Measurements from ENCODE around the gene RHOC. TPM values are rescaled to one million over a fixed set of nuclear protein-coding genes. Genes with fewer than 3 reads are reported as not detected.

Gene RHOC
- polyA plus RNA-seq, 1 of the 3 experiments (the other 2 are of a cell fraction): 1,028 TPM

GRCh38 chr1:112710586-112710985, 3.7 kb upstream of the RHOC start:
- no peaks in the 10 kb centered on the region for H3K27me3 ChIP-seq (ENCODE audit: insufficient read depth)
- no peak overlapping the region for H3K27ac ChIP-seq (ENCODE audit: low read depth in 2 of 2, low read length in 1 of 2)
- ChIA-PET POLR2A (no interaction called here), CTCF (interaction anchor here (0.8 to 6.2 kb wide), 5 partner anchors 36 to 332 kb away, joined by 3 to 47 read pairs (median 5); partner anchors contain the start of gene MOV10)
- H3K36me3 ChIP-seq (replicated peaks in 1 of 2; ENCODE audit: control insufficient read depth in 1 of 2, insufficient read depth in 2 of 2, low read length in 1 of 2): no peaks in the 10 kb centered on the region
- peaks cover 0 to 19% of the 10 kb centered on the region in 2 experiments; a peak in 1 of 4 replicates for H3K4me1 ChIP-seq (ENCODE audit: control insufficient read depth in 1 of 2, insufficient read depth in 2 of 2, low read depth in 1 of 2, low read length in 1 of 2)
- no peak overlapping the region for H3K4me3 ChIP-seq (ENCODE audit: low read depth in 2 of 2, low read length in 1 of 2)
- H3K9me3 ChIP-seq: no peaks in the 10 kb centered on the region
- H3K4me2 ChIP-seq: no peak overlapping the region
- H3K9me2 ChIP-seq: no peaks in the 10 kb centered on the region
- no peak for DNase-seq
- WGBS (ENCODE audit: low lambda C conversion rate): 88% methylated on average over 1 of the region's 3 CpGs
- peaks cover 4% of the 10 kb centered on the region for H3F3A ChIP-seq (replicated peaks; ENCODE audit: insufficient read depth)
- TF ChIP-seq POLR2AphosphoS5 (IDR thresholded peaks at IDR 0.05; ENCODE audit: low read depth, low read length): no peak
- H3K9ac ChIP-seq: no peak overlapping the region
- no peaks in the 10 kb centered on the region for H4K20me1 ChIP-seq (ENCODE audit: insufficient read depth)
- H3K79me2 ChIP-seq (ENCODE audit: insufficient read depth): peaks cover 13% of the 10 kb centered on the region
- no peak overlapping the region for H2AFZ ChIP-seq (ENCODE audit: low read depth)

DNA sequence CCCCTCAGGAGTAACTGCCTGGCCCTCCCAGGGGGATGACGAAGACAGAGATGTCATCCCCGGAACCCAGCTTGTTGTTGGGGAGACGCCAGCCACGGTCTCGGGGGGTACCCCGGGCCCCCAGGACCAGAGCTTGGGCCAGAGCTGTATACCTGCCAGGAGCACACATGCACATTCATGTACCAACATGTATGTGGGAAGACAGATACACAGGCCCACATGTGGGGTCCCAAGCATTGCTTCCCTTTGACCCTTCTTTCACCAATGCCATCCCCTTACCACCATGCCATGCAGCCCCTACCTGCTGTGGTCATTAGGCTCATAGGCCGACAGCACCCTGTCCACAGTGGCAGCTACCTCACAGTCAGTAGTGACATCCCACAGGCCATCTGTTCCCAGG, 3.2 kb upstream of the RHOC start:
- Histone ChIP-seq H3K27ac (ENCODE audit: low read depth in 2 of 2, low read length in 1 of 2) (no peak overlapping the region), H3K4me1 (ENCODE audit: control insufficient read depth in 1 of 2, insufficient read depth in 2 of 2, low read depth in 1 of 2, low read length in 1 of 2) (peaks cover 0 to 22% of the 10 kb centered on the region in 2 experiments; a peak in 1 of 4 replicates), H3K4me3 (ENCODE audit: low read depth in 2 of 2, low read length in 1 of 2) (no peak overlapping the region), H3F3A (replicated peaks; ENCODE audit: insufficient read depth) (peaks cover 7% of the 10 kb centered on the region), H3K27me3 (ENCODE audit: insufficient read depth) (no peaks in the 10 kb centered on the region), H3K9me3 (no peaks in the 10 kb centered on the region), H2AFZ (ENCODE audit: low read depth) (no peak overlapping the region), H3K9me2 (no peaks in the 10 kb centered on the region), H3K36me3 (replicated peaks in 1 of 2; ENCODE audit: control insufficient read depth in 1 of 2, insufficient read depth in 2 of 2, low read length in 1 of 2) (no peaks in the 10 kb centered on the region), H3K4me2 (no peak overlapping the region), H3K9ac (no peak overlapping the region), H4K20me1 (ENCODE audit: insufficient read depth) (no peaks in the 10 kb centered on the region), H3K79me2 (ENCODE audit: insufficient read depth) (peaks cover 17% of the 10 kb centered on the region)
- DNase-seq: no peak
- 73% methylated on average over 4 of the region's 7 CpGs for WGBS (ENCODE audit: low lambda C conversion rate)
- TF ChIP-seq REST (IDR thresholded peaks at IDR 0.05; ENCODE audit: low read depth, low read length) (no peak), MXI1 (IDR thresholded peaks at IDR 0.05; ENCODE audit: low read depth, low read length) (no peak), JUND (IDR thresholded peaks at IDR 0.05) (no peak), MAX (IDR thresholded peaks at IDR 0.05; ENCODE audit: low read depth) (no peak), FOXJ3 (CRISPR knock-in tag; IDR thresholded peaks at IDR 0.05) (no peak), RFX5 (IDR thresholded peaks at IDR 0.05; ENCODE audit: low read length) (no peak), GABPA (IDR thresholded peaks at IDR 0.05; ENCODE audit: low read depth) (no peak), ELF1 (IDR thresholded peaks at IDR 0.05) (no peak), RAD21 (IDR thresholded peaks at IDR 0.05; ENCODE audit: low read length) (no peak), TCF12 (IDR thresholded peaks at IDR 0.05) (no peak), POLR2AphosphoS5 (IDR thresholded peaks at IDR 0.05; ENCODE audit: low read depth, low read length) (no peak), FOXM1 (IDR thresholded peaks at IDR 0.05; ENCODE audit: low read depth) (no peak), EP300 (IDR thresholded peaks at IDR 0.05; ENCODE audit: borderline replicate concordance in 1 of 2, low read depth in 1 of 2, low read length in 1 of 2) (no peak), USF1 (IDR thresholded peaks at IDR 0.05; ENCODE audit: borderline replicate concordance, low read depth) (no peak), YY1 (IDR thresholded peaks at IDR 0.05; ENCODE audit: low read depth) (no peak), RCOR1 (IDR thresholded peaks at IDR 0.05; ENCODE audit: low read length) (no peak), GATA2 (CRISPR knock-in tag; IDR thresholded peaks at IDR 0.05) (no peak)
- TF ChIP-seq, protein P1, sequence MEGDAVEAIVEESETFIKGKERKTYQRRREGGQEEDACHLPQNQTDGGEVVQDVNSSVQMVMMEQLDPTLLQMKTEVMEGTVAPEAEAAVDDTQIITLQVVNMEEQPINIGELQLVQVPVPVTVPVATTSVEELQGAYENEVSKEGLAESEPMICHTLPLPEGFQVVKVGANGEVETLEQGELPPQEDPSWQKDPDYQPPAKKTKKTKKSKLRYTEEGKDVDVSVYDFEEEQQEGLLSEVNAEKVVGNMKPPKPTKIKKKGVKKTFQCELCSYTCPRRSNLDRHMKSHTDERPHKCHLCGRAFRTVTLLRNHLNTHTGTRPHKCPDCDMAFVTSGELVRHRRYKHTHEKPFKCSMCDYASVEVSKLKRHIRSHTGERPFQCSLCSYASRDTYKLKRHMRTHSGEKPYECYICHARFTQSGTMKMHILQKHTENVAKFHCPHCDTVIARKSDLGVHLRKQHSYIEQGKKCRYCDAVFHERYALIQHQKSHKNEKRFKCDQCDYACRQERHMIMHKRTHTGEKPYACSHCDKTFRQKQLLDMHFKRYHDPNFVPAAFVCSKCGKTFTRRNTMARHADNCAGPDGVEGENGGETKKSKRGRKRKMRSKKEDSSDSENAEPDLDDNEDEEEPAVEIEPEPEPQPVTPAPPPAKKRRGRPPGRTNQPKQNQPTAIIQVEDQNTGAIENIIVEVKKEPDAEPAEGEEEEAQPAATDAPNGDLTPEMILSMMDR (IDR thresholded peaks at IDR 0.05): no peak
- TF ChIP-seq, protein P2, sequence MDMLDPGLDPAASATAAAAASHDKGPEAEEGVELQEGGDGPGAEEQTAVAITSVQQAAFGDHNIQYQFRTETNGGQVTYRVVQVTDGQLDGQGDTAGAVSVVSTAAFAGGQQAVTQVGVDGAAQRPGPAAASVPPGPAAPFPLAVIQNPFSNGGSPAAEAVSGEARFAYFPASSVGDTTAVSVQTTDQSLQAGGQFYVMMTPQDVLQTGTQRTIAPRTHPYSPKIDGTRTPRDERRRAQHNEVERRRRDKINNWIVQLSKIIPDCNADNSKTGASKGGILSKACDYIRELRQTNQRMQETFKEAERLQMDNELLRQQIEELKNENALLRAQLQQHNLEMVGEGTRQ (IDR thresholded peaks at IDR 0.05; ENCODE audit: borderline replicate concordance, low read depth, low read length): no peak
- ChIA-PET POLR2A (no interaction called here), CTCF (interaction anchor here (0.9 to 6.2 kb wide), 6 partner anchors 7 to 332 kb away, joined by 3 to 51 read pairs (median 18); partner anchors contain the start of genes MOV10 and PPM1J)

Data from SK-N-SH (cell line).